ENCODE data around the gene RNF26.

DNA sequence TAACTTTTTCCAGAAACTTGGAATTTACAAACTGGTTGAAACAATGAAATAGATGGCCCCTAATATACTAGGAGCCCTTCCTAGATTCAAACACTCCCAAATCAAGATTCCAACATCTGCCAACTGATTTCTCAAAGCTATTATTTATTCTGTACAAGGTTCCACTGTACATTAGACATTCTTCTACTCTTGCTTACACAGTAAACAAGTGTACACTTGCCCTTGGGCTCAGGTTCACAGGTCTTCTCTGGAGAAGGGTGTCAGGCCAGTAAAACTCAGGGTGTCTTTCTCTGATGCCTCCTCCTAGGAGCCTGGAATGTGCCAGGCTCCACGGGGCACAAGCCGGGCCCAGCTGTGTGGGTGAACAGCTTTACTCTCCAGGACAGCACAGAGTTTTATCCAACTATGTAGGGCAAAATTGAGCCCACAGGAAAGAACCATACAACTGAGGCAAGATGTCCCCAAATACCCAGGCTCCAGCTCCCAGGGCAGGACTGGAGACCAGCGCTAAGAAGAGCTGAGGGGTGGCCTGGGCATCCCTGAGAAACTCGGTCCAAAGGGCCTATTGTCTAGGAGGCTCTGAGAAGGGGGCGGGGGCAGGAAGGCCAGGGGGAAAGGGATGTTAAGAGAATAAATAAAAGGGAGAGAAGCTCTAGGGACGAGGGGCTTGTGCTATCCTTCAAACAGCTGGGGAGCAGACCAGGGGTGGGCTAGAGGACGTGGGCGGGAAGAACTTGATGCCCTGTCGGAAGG, 20.9 kb downstream of the RNF26 start:
- TF ChIP-seq, protein P1, sequence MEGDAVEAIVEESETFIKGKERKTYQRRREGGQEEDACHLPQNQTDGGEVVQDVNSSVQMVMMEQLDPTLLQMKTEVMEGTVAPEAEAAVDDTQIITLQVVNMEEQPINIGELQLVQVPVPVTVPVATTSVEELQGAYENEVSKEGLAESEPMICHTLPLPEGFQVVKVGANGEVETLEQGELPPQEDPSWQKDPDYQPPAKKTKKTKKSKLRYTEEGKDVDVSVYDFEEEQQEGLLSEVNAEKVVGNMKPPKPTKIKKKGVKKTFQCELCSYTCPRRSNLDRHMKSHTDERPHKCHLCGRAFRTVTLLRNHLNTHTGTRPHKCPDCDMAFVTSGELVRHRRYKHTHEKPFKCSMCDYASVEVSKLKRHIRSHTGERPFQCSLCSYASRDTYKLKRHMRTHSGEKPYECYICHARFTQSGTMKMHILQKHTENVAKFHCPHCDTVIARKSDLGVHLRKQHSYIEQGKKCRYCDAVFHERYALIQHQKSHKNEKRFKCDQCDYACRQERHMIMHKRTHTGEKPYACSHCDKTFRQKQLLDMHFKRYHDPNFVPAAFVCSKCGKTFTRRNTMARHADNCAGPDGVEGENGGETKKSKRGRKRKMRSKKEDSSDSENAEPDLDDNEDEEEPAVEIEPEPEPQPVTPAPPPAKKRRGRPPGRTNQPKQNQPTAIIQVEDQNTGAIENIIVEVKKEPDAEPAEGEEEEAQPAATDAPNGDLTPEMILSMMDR (IDR thresholded peaks at IDR 0.05; ENCODE audit: low read depth, low read length) = no peak
- no peak for TF ChIP-seq EZH2phosphoT487 (IDR thresholded peaks at IDR 0.05; ENCODE audit: low read depth)
